ENCODE results near the gene PPFIA2.

The PPFIA2 gene

DNA sequence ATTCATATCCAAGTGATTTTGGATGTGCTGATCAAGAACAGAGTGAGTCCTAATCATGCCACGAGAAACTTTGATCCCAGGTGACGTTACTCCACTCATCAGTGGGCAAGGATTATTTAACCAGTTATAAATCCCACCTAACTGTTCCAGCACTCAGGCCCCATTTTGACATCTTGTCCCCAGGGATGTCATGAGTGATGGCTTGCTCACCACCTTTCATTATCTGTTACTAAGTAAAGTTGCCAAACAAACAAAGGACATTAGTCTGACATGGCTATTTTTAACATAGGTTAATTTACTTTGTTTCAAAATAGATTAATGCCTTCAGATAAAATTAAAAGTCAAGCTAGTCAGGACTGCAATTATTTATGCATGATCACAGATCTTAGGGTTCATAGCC is 425.3 kb downstream of the PPFIA2 start:
- no peak for DNase-seq

DNA sequence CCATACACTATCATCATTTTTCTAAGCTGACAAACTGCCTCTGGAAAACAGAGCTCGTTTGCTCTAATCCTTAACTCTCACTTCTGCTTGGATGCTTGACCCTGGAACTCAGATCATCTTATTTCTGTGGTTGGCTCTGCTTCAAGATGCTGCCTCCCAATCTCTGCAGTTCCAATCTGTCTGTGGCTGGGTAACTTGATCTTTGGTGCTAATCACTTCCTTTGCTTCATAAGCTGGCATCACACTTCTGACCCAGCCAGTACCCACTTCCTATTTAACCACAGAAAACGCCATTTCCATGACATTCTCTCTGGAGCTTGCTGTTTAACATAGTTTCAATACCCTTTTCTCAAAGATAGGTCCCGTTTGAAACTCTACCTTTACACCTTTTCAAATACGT is 427.1 kb downstream of the PPFIA2 start:
- DNase-seq: no peak

DNA sequence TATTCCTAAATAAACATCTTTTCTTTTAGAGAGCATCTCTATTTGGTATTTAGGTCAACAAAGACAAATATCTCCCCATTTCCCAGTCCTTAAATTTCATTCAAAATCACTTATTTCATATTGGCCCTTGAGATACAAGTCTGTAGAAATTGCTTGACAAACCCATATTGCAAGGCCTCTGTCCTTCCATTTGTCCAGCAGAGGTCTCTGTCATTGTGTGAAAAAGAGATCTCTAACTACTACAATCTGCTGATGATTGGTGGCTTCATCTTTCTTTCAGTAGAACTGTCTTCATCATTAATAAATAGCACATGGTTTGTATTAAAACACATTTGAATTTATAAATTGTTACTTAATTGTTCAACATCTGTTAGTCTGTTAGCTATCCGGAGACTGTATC is 428.7 kb downstream of the PPFIA2 start:
- no peak for DNase-seq

DNA sequence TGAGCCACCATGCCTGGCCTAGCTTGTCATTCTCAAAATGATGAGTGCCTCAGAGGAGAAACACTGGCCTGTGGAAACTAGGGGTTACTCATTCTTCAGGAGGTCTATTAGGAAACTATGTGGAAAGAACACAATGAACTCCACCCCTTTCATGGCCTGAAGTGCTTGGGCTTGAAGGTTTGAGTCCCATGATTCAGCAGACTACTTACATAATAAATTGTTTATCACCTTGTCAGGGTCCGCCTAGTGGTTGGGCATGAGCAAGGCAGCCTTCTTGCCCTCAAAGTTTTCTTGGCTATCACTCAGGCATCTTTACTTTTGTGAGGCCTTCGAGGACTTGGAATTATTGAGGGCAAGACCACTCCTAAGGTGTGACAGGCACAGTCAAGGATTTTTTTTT is 430.1 kb downstream of the PPFIA2 start:
- DNase-seq: no peak

DNA sequence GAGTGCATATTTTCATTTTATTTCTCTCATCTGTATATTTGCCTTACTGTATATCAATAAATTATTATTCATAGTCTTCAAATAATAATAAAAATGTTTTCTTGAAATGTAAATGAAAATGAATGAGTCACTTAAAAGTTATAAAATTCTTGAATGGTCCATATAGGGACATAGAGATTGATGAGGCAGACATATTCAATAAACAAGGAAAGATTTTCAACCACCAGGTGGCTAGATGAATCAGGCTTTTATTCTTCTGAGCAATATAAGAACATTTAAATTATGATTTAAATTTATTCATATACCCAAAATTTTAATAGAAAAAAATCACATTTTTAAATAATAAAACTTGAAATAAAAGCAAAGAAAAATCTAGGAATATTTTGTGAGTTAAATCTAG is 431.7 kb downstream of the PPFIA2 start:
- DNase-seq: no peak

DNA sequence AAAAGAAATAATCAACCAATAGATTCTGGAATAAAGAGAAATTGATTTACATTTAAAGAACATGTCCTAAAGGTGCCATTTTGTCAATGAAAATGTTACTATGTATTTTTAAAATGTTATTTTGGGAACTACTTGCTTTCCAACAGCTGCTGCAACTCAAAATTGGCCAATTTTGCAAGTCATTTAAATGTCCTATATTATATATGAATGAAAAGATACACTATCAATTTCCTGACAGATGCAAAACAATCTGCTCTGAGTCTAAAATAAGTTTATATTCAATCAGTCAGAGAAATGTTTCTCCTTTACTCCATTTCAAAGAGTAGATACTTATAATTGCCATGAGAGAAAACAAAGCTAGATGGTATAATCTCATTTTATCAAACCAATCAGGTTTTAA is 434.1 kb downstream of the PPFIA2 start:
- DNase-seq: no peak

DNA sequence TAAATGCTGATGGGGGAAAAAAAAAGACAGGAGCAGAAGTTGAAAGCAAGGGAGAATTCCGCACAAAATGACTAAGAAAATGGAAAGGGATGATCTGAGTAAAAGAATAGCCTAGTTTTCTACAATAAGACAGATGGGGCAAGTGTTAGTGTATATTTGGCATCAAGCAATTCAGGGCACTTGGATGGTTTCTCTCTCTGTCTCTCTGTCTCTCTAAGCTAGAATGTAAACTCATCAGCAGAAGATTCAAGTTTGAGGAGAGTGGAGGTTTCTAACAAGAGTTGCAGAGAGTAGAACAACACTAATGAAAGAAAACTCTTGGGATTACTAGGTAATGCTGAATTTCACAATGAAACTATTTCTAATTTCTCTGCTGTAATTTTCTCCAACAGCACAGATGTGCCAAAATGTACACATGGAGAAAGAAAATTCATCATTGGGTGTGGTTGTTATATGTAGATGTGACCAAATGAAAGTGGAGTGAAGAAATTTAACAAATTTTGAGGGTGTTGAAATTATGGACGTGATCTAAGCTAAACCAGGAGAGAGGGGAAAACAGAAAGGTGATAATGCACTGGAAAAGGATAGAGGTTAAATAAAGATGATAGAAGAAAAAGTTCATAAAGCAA is 444.1 kb downstream of the PPFIA2 start:
- no peak for DNase-seq

DNA sequence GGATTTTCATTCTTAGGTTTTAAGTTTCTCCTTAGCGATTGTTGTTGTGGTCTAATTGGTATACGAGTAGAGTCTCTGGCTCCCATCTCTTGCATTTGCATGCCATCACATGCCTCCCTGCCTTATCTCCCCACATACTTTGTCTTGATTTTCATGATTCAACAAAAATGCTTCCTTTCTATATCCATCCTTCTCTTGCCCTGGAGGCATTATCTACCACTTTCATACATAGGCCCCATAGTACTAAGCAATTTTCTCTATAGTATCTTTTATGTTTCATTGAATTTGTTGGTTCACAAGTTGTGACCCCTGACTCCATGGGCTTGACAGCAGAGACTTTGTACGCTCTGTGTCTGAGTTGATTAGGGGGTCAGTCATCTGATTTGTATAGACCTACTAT is 455.2 kb downstream of the PPFIA2 start:
- DNase-seq: no peak

DNA sequence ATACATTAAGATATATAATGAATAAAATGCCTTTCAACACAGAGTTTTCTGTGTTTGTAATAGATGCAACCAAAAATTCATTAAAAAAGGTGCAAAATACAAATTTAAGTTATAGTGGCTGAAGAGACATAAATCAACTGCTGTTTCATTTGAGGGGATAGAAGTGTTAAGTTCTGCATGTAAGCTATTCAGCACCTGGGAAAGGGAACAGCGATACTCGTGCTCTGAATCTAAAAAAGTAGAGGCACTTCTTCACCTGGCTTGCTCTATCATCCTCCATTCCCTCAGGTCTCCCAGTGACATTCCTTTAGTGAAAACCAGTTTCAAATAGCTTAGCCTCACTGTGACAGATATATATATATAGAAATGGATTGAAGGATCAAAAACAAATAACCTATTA is 458.7 kb downstream of the PPFIA2 start:
- no peak for DNase-seq

DNA sequence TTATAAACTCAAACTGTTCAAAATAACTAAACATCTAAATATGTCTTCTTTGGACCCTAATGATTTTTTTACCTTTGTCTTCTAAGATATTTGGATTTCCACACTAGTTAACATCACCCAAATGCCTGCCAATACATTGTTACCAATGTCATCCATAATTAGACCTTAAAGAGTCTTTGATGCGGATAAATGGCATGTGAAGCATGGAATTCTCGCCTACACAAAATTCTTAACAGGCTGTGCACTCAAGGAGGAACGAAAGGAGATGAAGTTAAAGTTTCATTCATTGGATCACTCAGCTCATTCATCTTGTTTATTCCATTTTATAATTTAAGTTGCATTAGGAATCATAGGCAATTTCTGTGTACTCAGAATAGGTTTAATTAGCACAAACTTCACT is 461.5 kb downstream of the PPFIA2 start:
- no peak for DNase-seq

DNA sequence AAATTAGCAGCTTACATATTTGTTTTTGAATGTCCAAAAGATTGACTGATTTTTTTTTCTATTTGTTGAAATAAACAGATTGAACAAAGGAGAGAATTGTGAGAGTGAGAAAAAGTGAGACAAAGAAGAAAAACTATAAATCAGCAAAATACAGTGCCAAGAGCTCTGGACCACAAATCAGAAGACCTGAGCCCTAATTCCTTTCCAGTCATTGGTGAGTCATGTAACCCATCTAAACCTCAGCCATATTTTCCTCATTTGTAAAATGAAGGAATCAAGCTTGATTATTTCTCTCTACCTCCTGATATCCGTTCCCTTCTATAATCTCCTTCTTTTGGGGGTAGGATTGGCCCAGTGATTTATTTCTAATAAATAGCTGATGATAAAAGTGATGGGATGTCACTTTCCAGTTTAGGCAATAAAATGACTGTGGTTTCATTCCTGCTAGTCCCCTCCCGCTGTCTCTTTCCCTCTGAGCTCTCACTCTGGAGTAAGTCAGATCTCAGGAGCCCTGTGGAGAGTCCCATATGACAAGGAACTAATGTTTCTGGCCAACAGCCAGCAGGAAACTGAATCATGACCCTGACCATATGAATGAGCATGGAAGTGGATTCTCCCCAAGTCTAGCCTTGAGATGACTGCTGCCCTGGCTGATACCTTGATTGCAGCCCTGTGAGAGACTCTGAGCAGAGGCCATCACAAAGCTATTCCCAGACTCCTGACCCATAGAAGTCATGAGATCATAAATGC is 462.4 kb downstream of the PPFIA2 start:
- no peak for DNase-seq

DNA sequence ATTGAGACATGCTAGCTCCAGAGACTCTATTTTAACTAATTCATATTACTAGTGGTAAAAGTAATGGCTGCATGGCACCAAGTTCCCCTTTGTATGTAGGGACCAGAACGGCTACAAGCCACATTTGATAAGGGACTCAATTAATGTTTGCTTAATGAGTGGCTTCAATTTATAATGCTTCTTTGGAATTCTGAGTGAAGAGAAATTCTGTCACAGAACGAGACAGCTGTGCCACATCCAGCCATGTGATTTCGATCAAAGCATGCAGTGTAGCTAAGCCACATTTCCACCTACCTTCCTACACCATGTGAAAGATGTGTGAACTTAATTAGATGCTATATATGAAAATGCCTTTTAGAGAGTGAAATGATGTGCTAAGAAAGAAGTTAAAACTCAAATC is 463.9 kb downstream of the PPFIA2 start:
- no peak for DNase-seq

DNA sequence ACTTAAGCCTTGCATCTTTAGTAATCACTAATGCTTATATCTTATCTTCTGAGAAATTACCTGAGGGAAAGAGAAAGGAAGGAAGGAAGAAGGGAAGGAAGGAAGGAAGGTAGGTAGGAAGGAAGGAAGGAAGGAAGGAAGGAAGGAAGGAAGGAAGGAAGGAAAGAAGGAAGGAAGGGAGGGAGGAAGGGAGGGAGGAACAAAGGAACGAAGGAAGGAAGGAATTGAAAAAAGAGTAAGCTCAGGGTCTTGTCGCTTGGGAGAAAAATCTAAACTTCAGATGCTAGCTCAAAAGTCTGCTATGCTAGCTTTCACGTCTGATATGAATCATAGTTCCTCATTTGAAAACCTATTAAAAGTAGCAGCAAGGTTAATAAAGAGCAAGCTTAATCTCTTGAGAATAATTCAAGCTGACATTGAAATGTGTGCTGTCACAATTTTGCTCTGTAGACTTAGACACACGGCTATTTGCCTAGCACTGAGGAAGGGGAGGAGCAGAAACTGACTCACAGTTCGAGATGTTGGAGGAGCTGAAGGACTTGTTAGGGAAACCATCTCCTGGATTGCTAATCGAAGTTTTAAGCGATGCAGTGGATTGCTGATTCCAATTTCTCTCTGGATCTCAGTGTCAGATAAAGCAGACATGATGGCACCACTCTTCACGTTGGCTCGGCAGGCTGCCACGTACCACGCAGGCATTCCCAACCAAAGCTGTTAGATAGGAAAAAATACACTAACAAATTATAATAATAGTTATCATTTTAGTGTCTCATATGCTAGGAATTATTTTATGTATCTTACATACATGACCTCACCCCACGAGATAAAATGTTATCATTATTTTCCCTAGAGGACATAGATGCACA is 464.6 kb downstream of the PPFIA2 start:
- DNase-seq: no peak

DNA sequence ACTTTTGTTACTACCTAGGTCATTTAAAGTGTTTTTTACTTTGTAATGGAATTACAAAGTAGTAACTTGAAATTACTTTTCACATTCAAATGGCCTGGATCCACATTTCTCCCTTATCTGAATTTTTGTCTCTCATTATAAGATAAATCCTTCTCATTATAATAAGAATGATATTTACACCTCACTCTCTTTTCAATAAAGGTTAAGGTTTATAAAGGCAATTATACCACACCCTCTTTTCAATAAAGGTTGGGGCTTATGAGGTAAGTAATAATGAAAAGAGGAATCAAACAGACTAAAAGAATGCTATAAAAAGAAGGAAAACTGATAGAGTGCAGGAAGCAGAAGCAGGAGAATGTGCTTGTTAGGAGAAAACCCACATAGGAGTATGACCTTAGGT is 470.5 kb downstream of the PPFIA2 start:
- no peak for DNase-seq

DNA sequence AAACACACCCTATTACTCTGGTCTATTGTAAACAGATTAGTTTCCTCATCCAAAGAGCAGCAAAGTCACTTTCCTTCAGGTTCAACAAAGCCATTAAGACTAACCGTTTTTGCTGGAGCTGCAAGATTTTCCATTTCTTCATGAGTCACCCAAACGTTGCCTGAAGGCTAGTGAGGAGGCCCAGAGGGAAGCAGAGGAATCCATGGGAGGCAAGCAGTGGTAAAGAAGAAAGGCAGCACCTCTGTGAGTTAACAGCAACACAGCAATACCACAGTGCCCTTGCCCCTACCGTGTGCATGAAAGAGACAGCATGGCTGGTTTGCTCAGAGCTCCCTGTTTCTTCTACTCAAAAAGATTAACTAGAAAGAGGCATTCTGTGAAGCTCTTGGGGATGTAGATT is 475.0 kb downstream of the PPFIA2 start:
- DNase-seq: no peak

DNA sequence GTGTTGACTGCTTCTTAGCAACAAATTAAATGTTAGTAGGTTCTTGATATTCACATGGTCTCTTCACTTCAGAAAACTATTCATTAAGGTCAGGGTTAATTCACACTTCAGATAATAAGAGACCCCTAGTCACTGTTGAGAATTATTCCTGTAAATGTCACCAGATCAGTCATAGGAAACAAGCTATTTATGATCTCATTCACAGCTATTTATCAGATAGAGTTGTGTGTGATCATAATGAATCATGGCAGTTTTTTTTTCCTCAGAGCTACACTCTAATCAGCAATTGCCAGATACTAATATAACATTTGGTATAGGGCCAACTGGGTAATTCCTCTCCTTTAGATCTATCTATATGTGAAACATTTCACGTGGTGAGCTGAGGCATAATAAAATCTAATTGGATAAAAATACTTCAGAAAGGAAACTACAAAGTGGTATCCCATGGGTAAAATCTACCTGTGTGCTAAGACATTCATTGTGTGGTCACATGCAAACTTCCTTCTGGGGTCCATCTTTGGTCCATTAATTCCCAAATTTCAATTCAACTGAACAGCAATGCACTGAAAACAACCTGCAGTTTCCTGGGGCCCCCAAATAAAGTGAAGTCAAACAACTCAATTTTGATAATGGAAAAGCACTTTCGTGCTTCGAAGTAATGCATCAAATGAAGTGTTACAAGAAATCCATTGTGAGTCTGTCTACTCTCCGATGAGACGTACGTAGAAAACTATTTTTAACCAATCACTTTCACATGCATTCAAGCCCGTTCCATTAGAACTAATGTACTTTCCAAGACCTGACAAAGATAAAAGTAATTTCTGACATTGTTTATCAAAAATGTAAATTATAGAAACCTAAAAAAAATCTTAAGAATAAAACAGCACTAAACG is 484.3 kb downstream of the PPFIA2 start:
- DNase-seq: no peak

DNA sequence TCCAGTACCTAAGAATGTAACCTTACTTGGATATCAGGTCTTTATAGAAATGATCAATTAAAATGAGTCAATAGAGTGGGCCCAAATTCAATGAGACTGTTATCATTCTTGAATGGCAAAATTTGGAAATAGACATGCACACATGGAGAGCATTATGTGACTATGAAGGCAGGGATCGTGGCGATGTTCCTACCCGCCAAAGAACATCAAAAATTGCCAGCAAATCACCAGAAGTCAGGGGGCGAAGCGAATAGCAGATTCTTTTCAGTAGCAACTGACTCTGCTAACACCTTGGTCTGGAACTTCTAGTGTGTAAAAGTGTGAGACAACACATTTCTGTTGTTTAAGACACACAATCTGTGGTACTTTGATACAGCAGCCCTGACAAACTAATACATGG is 488.8 kb downstream of the PPFIA2 start:
- DNase-seq: no peak

DNA sequence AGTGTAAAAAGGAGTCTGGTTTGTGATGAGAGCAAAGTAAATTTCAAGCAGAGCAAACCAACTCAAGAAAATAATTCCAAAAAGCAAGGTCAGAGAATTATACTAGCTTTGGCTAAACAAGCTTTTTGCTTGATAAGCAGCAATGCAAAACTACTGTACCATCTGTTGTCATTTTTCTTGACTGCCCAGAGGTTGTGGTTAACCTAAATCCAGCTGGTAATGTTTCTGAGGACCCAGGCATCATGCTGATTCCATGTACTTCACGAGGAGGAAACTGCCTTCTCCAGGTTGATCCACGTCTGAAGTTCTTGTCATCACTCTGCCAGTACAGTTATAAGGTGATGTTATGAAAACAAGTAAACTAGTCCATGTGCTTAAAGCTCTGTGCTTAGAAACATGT is 496.1 kb downstream of the PPFIA2 start:
- DNase-seq: no peak

DNA sequence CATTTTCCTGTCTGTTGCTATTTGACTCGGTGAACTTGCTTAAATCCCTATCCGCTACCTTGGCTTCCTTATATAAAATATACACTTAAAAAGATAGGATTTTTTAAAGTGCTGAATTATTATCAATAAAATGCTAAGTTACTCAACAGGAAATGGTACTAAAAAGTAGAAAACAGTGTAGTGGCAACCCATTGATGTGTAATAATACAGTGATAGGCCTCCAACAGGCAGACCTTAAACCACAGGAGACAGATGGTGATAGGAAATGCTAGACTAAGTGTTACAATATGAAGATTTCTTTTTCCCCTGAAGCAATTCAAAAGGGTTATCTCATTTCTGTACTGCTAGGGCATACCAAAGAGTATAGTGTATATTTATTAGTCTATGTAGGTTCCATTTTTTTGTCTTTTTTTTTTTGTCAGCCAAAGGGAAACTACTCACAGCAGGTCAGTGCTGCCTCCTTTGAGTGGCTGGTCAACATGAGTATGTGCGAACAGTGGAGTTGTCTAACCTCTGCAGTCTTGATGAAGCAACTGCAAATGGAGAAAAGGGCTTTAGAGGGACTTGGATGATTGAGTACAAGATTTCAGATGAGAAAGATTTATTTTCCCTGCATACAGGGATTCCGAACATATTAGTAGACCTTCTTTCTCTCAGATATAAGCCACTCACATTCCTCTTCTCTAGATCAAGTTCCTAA is 497.5 kb downstream of the PPFIA2 start:
- DNase-seq: no peak

DNA sequence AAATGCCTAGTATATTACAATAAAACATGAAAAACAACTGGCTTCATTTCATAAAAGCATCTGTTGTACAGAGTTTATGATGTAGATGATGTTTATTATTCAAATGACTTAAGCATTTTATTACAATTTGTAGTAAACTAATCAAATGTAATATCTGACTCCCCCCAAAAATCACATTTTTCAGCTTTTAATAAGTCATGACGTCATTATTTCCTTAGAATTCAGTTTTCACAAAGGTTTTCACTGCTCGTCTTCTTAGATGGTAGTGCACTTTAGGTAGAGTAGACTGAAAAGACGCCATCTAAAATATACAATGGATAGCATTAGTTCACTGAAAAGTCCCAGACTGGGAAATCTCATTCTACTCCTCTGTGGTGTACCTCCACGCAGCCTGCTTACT is 499.8 kb downstream of the PPFIA2 start:
- no peak for DNase-seq

DNA sequence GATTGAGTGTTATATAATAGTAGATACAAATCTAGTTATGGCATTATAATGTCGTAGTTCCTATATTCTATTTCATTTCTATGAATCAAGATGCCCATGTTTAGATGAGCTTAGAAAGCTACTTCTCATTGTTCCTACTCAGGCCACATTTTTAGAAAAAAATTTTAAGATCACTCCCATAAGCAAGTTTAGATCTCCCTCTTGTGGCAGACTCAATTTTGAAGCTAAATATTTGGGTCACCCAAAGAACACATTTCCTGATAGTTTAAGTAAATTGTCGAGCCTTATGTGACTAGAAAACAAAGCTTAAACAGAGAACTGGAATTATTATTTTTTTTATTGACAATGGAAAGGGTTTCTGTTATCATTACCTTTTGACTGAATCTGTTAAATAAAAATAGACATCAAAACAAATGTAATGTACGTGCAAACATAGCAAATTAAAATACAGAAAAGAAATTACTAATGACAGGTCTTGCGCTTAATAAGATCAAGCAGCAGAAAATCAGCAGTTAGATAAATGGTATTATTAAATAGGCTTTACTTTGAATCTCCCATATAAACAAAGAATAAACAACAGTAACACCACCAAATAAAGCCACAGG is 501.1 kb downstream of the PPFIA2 start:
- DNase-seq: peak; percentile 83

DNA sequence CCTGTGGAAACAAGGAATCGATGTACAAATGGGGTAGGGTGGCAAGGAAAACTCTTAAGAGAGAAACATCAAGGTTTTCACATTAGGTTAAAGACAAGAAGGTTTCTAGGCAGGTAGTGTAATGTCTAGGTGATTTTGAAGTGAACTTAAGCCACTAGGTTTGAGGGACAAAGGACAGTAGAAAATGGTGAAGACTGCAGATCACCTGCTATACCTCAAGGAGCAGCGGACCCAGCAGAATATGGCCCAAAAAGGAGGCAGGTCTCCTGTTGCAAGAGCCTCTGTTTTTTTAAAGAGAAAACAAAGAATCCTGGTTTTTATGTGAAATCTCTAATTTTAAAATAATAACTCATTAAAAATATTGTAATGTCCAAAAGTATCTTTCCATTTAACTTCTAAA is 503.2 kb downstream of the PPFIA2 start:
- no peak for DNase-seq

All from NCI-H146 (cell line).